GM20000 (cell line): Measurements from ENCODE around the gene KCTD10.

Experiments
- DNase-seq: peaks from one replicate; pipeline ENCODE4 v3.0.0; 2012; ENCODE audit warnings: low spot score
- TF ChIP-seq, protein P1 (sequence below): IDR thresholded peaks from 2 replicates; pipeline ENCODE4 v1.5.1; 2012; ENCODE audit warnings: mild to moderate bottlenecking, control low read depth; ENCODE audit errors: extremely low read depth, missing control alignments

KCTD10 gene

DNA sequence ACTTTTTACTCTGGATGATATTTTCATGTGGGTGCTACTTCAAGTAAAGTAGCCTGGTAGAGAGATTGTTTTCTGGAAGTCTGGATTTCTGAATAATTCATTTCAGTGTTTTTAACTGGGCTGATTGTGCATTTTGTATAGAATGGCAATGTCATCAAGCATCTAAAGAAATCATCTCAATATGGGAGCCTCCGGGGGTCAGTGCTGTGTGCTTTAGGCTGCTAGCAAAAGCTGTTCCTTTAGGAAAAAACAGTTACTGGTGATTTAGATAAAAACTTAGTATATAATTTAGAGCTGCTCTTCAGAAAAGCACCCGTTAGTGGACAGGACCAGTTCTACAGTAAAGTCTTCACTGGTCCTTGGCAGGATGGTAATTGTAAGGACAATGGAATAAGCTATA lies 5.4 kb upstream of the KCTD10 start:
- TF ChIP-seq, protein P1, sequence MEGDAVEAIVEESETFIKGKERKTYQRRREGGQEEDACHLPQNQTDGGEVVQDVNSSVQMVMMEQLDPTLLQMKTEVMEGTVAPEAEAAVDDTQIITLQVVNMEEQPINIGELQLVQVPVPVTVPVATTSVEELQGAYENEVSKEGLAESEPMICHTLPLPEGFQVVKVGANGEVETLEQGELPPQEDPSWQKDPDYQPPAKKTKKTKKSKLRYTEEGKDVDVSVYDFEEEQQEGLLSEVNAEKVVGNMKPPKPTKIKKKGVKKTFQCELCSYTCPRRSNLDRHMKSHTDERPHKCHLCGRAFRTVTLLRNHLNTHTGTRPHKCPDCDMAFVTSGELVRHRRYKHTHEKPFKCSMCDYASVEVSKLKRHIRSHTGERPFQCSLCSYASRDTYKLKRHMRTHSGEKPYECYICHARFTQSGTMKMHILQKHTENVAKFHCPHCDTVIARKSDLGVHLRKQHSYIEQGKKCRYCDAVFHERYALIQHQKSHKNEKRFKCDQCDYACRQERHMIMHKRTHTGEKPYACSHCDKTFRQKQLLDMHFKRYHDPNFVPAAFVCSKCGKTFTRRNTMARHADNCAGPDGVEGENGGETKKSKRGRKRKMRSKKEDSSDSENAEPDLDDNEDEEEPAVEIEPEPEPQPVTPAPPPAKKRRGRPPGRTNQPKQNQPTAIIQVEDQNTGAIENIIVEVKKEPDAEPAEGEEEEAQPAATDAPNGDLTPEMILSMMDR, result no peak
- DNase-seq, result no peak

DNA sequence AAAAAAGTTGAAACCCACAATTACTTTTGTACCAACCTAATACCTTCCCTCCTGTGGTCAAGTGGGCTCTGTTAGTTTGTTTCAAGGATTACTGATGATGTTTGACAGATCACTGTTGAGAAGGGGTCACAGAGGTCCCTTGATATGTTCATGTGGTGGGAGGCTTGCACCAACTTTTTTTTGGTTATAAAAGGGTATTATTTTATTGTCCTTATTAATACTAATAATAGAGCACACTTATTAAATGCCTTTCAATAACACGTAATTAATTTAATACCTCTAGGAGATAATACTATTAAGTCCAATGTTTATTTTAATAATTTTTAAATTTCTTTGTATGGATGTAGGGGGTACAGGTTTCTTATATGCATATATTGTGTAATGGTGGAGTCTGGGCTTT lies 4.8 kb upstream of the KCTD10 start:
- DNase-seq, result no peak
- TF ChIP-seq, protein P1, result no peak

DNA sequence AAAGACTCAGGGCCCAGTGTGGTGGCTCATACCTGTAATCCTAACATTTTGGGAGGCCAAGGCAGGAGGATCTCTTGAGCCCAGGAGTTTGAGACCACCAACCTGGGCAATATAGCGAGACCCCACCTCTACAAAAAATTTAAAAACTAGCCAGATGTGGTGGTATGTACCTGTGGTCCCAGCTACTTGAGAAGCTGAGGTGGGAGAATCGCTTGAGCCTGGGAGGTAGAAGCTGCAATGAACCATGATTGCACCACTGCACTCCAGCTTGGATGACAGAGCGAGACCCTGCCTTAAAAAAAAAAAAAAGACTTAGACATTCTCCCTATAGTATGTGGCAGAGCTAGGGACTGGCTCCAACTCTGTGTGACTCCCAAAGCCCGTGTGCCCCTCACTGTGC lies 3.3 kb upstream of the KCTD10 start:
- TF ChIP-seq, protein P1, result no peak
- no peak for DNase-seq

DNA sequence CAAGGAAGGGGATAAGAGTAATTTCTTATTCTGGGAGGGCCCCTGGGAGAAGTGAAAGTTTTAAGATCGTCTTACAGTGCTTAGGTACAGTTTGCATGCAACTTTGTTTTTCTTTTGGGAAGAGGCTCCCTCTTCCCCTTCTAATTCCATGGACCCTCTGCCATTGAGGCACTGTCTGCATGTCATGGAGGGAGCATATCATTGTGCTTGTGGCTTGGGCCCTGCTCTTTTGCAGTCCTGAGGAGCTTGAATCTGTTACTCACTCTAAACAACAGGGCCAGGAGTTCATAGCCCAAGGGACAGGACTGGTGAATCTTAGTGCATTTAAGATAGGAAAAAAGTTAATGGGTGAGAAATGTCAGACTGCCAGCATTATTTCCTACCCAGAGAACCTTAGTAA lies 2.7 kb upstream of the KCTD10 start:
- DNase-seq, result no peak
- TF ChIP-seq, protein P1, result no peak

DNA sequence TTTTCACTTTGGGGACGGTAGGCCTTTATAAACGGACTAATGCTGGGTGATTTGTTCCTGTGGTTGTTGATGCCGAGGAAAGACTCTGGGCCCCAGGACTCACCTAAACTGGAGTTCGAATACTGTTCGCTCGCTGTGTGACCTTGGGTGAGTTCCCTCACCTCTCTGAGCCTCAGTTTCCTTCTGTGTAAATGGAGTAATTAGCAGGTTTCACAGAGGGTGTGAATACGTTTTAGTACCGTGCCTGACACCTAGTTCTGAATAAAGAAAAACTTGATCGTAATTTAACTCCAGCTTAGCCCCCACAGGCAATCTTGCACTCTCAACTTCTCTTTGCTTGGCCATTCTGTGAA lies 839 bp upstream of the KCTD10 start:
- DNase-seq, result no peak
- TF ChIP-seq, protein P1, result no peak

DNA sequence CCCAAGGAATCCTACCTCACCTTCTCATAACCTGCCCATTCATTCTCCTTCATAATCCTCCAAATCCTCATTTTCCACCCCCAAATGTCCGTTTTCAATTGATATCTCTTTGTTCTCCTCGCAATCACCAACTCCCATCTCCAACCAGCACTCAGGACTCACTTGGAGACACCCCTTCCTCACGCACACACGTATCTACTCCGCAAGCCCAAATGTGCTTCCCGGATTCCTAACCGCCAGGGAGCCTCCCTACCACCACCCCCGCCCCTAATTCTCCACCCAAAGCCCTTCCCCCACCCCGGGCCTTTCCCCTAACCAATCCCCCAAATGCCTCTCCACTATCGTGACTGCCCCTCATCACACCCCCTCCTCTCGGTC lies 304 bp downstream of the KCTD10 start:
- TF ChIP-seq, protein P1, result no peak
- DNase-seq, result no peak

DNA sequence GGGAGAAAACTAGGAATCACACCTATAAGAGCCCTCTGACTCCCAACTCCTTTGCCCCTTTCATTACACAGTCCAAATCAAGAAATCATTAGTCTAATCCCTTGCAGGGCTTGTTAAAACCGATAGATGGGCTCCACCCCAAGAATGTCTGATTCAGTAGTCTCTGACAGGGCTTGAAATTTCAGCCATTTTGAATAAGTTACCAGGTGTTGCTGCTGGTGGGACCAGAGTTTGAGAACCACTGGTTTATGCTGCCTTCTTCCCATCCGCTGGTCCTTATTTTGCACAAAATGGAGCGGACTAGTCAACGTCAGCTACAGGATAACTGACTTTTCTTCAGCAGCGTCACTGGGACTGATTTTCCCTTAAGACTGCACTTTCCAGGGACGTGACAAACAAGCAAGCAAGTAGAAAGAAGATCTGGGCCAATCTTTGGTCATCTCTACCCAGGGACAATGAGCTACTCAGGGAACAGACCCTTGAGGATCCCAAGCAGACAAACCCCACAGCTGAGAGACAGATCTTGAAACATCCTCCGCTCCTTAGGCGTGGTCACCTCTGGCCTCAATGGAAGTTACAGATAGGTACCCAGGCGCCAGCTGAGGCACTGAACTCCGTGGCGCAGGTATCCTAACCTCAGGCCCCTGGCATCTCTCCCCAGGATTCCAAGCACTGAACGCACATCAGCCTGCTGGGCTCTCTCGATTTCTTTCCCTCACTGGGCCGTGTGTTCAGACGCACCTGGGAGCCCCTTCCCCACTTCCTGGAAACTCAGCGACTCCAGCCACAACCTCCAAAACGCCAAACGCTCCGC lies 900 bp downstream of the KCTD10 start:
- TF ChIP-seq, protein P1, result no peak
- DNase-seq, result no peak
